Ovary (tissue), 3 donors: ENCODE results near the gene IL1RAPL1.

Source experiments
- EP300 ChIP-seq: sonication (generic); formaldehyde crosslinking; IDR thresholded peaks from one replicate; pipeline ENCODE4 v1.6.1; 2017; ENCODE audit warnings: antibody characterized with exemption
- TF ChIP-seq, protein P1 (sequence below), 3 donors: fragments of 450-650 bp in 2 of 3; fragments of 200-600 bp in 1 of 3; IDR thresholded peaks; one replicate each; pipeline versions ENCODE4 v1.5.1 to v1.8.0; 2016 to 2022; ENCODE audit warnings: antibody characterized with exemption in 3 of 3, mild to moderate bottlenecking in 1 of 3
- donor health status: DM: no; HTN: no; CAD: no.

DNA sequence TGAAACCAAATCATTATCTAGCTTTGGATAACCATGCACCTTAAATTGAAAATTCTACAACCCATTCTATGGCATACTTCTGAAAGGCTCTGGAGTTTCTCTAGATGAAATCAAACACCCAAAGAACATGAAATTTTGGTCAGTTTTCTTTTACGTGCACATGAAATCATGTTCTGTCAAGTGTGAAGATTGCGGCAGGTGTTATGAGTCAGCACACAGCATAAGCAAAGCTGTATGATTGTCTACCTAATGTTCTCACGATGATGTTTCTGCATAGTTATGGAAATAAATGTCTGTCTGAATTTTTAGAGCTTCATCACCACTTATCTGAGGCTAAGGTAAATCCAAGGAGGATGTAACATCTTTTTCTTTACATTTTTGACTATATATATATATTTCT is 495.3 kb downstream of the IL1RAPL1 start:
- no peak for TF ChIP-seq EP300
- TF ChIP-seq, protein P1, sequence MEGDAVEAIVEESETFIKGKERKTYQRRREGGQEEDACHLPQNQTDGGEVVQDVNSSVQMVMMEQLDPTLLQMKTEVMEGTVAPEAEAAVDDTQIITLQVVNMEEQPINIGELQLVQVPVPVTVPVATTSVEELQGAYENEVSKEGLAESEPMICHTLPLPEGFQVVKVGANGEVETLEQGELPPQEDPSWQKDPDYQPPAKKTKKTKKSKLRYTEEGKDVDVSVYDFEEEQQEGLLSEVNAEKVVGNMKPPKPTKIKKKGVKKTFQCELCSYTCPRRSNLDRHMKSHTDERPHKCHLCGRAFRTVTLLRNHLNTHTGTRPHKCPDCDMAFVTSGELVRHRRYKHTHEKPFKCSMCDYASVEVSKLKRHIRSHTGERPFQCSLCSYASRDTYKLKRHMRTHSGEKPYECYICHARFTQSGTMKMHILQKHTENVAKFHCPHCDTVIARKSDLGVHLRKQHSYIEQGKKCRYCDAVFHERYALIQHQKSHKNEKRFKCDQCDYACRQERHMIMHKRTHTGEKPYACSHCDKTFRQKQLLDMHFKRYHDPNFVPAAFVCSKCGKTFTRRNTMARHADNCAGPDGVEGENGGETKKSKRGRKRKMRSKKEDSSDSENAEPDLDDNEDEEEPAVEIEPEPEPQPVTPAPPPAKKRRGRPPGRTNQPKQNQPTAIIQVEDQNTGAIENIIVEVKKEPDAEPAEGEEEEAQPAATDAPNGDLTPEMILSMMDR (IDR thresholded peaks at IDR 0.05) = no peak
